Sigmoid colon (tissue), 7 donors: ENCODE data around the gene VWA3A. TPM values are rescaled to one million over a fixed set of nuclear protein-coding genes. Genes with fewer than 3 reads are reported as not detected.

Source experiments
- DNase-seq: peaks from one replicate; pipeline ENCODE4 v3.0.0-alpha.2; 2019
- H3K27ac ChIP-seq, 4 donors: fragments of 200-600 bp; sonication (generic); one replicate each; pipeline ENCODE4 v1.5.1; 2016 to 2019; ENCODE audit warnings: mild to moderate bottlenecking in 1 of 4
- H3K27me3 ChIP-seq, 3 donors: fragments of 200-600 bp; sonication (generic); one replicate each; pipeline ENCODE4 v1.5.1; 2019; ENCODE audit warnings: mild to moderate bottlenecking in 1 of 3
- H3K36me3 ChIP-seq, 4 donors: fragments of 200-600 bp; sonication (generic); one replicate each; pipeline ENCODE4 v1.5.1; 2016 to 2019
- H3K4me1 ChIP-seq, 4 donors: fragments of 200-600 bp; sonication (generic); one replicate each; pipeline ENCODE4 v1.5.1; 2017 to 2019
- H3K4me3 ChIP-seq, 4 donors: fragments of 200-600 bp; sonication (generic); one replicate each; pipeline ENCODE4 v1.5.1; 2017 to 2019; ENCODE audit warnings: mild to moderate bottlenecking in 2 of 4, moderate library complexity in 1 of 4
- H3K9me3 ChIP-seq, 4 donors: fragments of 200-600 bp in 3 of 4; sonication (generic) in 3 of 4; one replicate each; pipeline versions ENCODE4 v1.5.1 to v1.6.1; 2013 to 2019
- CTCF ChIP-seq, 4 experiments: fragments of 450-650 bp in 3 of 4; fragments of 200-600 bp in 1 of 4; IDR thresholded peaks; one replicate each; pipeline ENCODE4 v1.5.1; 2016 to 2019; ENCODE audit warnings: antibody characterized with exemption in 4 of 4, mild to moderate bottlenecking in 3 of 4, moderate library complexity in 2 of 4
- EP300 ChIP-seq, 4 donors: sonication (generic); formaldehyde crosslinking; IDR thresholded peaks; one replicate each; pipeline ENCODE4 v1.6.1; 2017; ENCODE audit warnings: antibody characterized with exemption in 4 of 4
- POLR2A ChIP-seq, 2 donors: fragments of 450-650 bp; IDR thresholded peaks; one replicate each; pipeline ENCODE4 v1.6.1; 2016; ENCODE audit warnings: antibody characterized with exemption in 2 of 2, mild to moderate bottlenecking in 2 of 2, moderate library complexity in 2 of 2
- POLR2AphosphoS5 ChIP-seq, 4 donors: sonication (generic); formaldehyde crosslinking; IDR thresholded peaks; one replicate each; pipeline ENCODE4 v1.6.1; 2017; ENCODE audit warnings: antibody characterized with exemption in 4 of 4
- WGBS, 2 donors: extraction: QIAGEN DNeasy Blood & Tissue Kit; methylation state at CpG; one replicate each; pipeline ENCODE4 v1.1.7; 2013; 5-methylcytosine and 5-hydroxymethylcytosine counted together
- intact Hi-C: fragments of 100-400 bp; cut with DNase I; formaldehyde crosslinking; loops from one replicate; pipeline ENCODE4 v1.15.1; 2023
- polyA plus RNA-seq, 3 donors: library from polyadenylated mRNA; stranded (reverse); fragments of 200-250 nt; gene quantifications; one replicate each; pipeline ENCODE4 v1.2.3, GENCODE V29; 2013
- total RNA-seq, 4 donors: library from RNA; depleted of rRNA; stranded (reverse); fragments of >200 nt; gene quantifications; one replicate each; pipeline ENCODE4 v1.1.0, GENCODE V29; 2016
- donor health status: healthy with polysubstance abuse.
- donor health status: Bipolar disorder and iron deficiency.
- donor health status: healthy.

The VWA3A gene
- total and polyA plus RNA-seq, 7 donors: under 0.01 to 0.55 (median 0.07) TPM; not detected in 4

DNA sequence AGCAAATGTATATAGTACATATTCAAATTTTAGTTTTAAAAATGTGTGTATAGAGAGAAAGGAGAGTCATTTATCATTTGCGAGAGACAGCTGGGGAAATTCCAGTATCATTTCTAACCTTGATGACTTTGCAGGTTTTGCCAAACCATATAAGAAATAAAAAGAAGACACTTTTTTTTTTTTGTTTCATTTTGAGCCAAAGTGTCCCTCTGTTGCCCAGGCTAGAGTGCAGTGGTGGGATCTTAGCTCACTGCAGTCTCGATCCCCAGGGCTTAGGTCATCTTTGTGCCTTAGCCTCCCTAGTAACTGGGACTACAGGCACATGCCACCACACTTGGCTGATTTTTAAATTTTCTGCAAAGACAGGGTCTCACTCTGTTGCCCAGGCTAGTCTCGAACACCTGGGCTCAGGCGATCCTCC is 38.4 kb upstream of the VWA3A start:
- WGBS, 2 donors: 86 to 93% methylated on average over 4 of the region's 4 CpGs
- Histone ChIP-seq H3K4me1 (no peaks in the 10 kb centered on the region), H3K27ac (no peak overlapping the region), H3K9me3 (no peaks in the 10 kb centered on the region), H3K36me3 (no peaks in the 10 kb centered on the region), H3K27me3 (no peaks in the 10 kb centered on the region), H3K4me3 (no peak overlapping the region)
- no peak for DNase-seq
- intact Hi-C loops: no loop called here
- no peak for TF ChIP-seq POLR2A (IDR thresholded peaks at IDR 0.05)
- no peak for TF ChIP-seq POLR2AphosphoS5 (IDR thresholded peaks at IDR 0.05)
- no peak for TF ChIP-seq EP300 (IDR thresholded peaks at IDR 0.05)
- TF ChIP-seq CTCF (IDR thresholded peaks at IDR 0.05): no peak

DNA sequence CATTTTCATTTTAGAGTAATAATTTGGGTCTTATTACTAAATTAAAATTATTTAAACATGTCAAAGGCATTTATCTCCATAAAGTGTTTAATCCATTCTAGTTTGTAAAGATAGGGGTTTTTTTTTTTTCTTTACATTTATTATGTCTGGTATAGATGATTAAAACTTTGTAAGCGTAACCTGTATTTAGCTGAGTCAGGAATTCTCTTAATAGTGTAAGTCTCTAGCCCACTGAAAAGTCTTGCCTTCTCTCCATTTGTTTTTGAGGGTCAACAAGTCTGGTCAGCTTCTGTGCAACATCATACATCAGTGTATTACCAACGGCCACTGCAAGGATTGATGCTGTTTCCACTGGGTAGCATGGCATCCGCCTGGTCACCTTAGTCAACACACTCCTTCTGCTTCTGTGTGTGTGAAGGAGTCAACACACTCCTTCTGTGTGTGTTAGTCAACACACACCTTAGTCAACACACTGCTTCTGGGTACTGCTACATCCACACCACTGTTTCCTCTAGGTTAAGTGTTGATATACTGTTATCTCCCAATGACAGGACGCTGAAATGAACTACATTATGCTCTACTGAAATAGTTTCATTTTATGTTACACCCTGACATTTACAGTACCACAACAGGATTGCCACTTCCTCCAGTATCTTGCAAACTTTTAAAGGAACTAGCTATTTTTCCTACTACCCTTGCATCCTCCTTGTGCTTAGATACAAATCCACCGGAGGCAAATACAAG is 37.3 kb upstream of the VWA3A start:
- no peaks in the 10 kb centered on the region for H3K36me3 ChIP-seq
- no peak overlapping the region for H3K27ac ChIP-seq
- intact Hi-C loops: no loop called here
- no peaks in the 10 kb centered on the region for H3K27me3 ChIP-seq
- TF ChIP-seq CTCF (IDR thresholded peaks at IDR 0.05) (no peak), POLR2AphosphoS5 (IDR thresholded peaks at IDR 0.05) (no peak), POLR2A (IDR thresholded peaks at IDR 0.05) (no peak), EP300 (IDR thresholded peaks at IDR 0.05) (no peak)
- WGBS, 2 donors: 75 to 88% methylated on average over 5 of the region's 5 CpGs
- H3K4me3 ChIP-seq: no peak overlapping the region
- DNase-seq: no peak
- no peaks in the 10 kb centered on the region for H3K4me1 ChIP-seq
- no peaks in the 10 kb centered on the region for H3K9me3 ChIP-seq

DNA sequence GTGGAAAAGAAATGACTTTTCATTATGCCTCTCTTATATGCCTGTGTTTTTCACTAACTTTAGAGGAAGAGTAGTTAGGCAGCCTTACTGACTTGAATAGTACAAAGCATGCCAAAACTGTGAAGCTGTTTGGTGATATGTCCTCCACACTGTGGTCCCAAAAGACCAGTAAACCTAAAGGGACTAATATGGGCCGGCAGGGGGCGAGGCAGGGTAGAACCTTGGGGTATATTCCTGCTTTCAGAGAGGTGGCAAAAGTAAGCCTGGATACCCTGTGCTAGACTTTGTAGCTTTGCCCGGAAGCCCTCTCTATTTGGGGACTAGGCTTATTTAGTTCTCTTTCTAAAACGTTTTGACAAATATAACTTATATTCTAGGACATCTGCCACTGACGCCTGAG is 36.5 kb upstream of the VWA3A start:
- Histone ChIP-seq H3K36me3 (no peaks in the 10 kb centered on the region), H3K4me1 (no peaks in the 10 kb centered on the region), H3K27me3 (no peaks in the 10 kb centered on the region), H3K9me3 (no peaks in the 10 kb centered on the region), H3K4me3 (no peak overlapping the region), H3K27ac (no peak overlapping the region)
- no peak for DNase-seq
- intact Hi-C loops: no loop called here
- TF ChIP-seq POLR2AphosphoS5 (IDR thresholded peaks at IDR 0.05) (no peak), POLR2A (IDR thresholded peaks at IDR 0.05) (no peak), EP300 (IDR thresholded peaks at IDR 0.05) (no peak), CTCF (IDR thresholded peaks at IDR 0.05) (no peak)
- 89 to 93% methylated on average over 5 of the region's 5 CpGs for WGBS, 2 donors

GRCh38 chr16:22063888-22064467 is 28.4 kb upstream of the VWA3A start:
- H3K27ac ChIP-seq: no peak overlapping the region
- 85 to 93% methylated on average over 1 of the region's 1 CpG for WGBS, 2 donors
- H3K4me1 ChIP-seq: peaks cover 0 to 10% (median 4%) of the 10 kb centered on the region in 4 donors
- TF ChIP-seq POLR2AphosphoS5 (IDR thresholded peaks at IDR 0.05) (no peak), POLR2A (IDR thresholded peaks at IDR 0.05) (no peak), CTCF (IDR thresholded peaks at IDR 0.05) (no peak), EP300 (IDR thresholded peaks at IDR 0.05) (no peak)
- H3K9me3 ChIP-seq: no peaks in the 10 kb centered on the region
- no peak overlapping the region for H3K4me3 ChIP-seq
- H3K36me3 ChIP-seq: no peaks in the 10 kb centered on the region
- no peaks in the 10 kb centered on the region for H3K27me3 ChIP-seq
- intact Hi-C loops: no loop called here
- no peak for DNase-seq
